Transverse colon (tissue), 4 donors: ENCODE data around the gene RABGAP1L.

Source experiments
- CTCF ChIP-seq, 5 experiments: fragments of 200-600 bp in 3 of 5; fragments of 450-650 bp in 2 of 5; sonication (generic) in 3 of 5; IDR thresholded peaks; 1 replicate in 2 of 5; 2 replicates in 3 of 5; pipeline ENCODE4 v1.5.1; 2016 to 2017; ENCODE audit warnings: antibody characterized with exemption in 5 of 5, inconsistent platforms in 3 of 5, mild to moderate bottlenecking in 2 of 5, moderate library complexity in 1 of 5
- EP300 ChIP-seq: sonication (generic); formaldehyde crosslinking; IDR thresholded peaks from one replicate; pipeline ENCODE4 v1.6.1; 2017; ENCODE audit warnings: antibody characterized with exemption, low read depth
- POLR2A ChIP-seq: fragments of 450-650 bp; IDR thresholded peaks from one replicate; pipeline ENCODE4 v1.6.1; 2016; ENCODE audit warnings: antibody characterized with exemption, mild to moderate bottlenecking, moderate library complexity
- POLR2AphosphoS5 ChIP-seq, 3 donors: sonication (generic); formaldehyde crosslinking; IDR thresholded peaks; one replicate each; pipeline ENCODE4 v1.6.1; 2016; ENCODE audit warnings: antibody characterized with exemption in 3 of 3

- TF ChIP-seq CTCF (IDR thresholded peaks at IDR 0.05) (no peak), EP300 (no peak), POLR2A (no peak), POLR2AphosphoS5 (IDR thresholded peaks at IDR 0.05) (no peak)
These were observed 617.9 kb downstream of the RABGAP1L start for GRCh38 chr1:174777262-174777661.
